HG02970 (cell line): ENCODE measurements around the gene COL20A1.
"Not testable (repeated sequence)": the region's sequence is repeated elsewhere in the genome, so short reads cannot be mapped to it uniquely, and the experiment has no call there.

Experiments used
- ATAC-seq: cut with Tn5 transposase; IDR thresholded peaks from one replicate; pipeline ENCODE4 v1.9.1; 2021; ENCODE audit warnings: mild to moderate bottlenecking, moderate library complexity, moderate number of reproducible peaks; ENCODE audit not compliant: unreplicated experiment, low FRiP score

The COL20A1 gene

DNA sequence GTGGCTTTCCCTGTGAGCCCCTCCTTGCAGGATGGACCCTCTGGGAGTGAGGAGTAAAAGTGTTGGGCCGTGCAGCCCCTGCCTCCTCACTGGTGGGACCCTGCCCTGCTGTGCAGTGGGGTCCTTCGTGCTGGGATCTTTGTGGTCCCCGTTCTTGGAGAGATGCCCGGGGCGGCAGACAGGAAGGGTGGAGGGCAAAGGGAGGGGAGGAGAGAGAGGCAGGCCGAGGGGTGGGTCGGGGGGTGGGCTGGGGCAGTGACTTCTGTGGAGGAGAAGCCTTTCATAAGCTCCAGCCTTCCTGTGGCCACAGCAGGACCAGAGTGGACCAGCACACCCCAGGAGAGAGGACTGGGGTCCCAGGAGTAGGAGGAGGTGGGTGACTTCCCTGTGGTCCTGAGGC, at the start of gene COL20A1:
TSS of gene COL20A1 (plus strand) at position 283 of the 400 bp plus-strand sequence. CDS start 1,922 bp downstream, outside the sequence.
- no peak for ATAC-seq

DNA sequence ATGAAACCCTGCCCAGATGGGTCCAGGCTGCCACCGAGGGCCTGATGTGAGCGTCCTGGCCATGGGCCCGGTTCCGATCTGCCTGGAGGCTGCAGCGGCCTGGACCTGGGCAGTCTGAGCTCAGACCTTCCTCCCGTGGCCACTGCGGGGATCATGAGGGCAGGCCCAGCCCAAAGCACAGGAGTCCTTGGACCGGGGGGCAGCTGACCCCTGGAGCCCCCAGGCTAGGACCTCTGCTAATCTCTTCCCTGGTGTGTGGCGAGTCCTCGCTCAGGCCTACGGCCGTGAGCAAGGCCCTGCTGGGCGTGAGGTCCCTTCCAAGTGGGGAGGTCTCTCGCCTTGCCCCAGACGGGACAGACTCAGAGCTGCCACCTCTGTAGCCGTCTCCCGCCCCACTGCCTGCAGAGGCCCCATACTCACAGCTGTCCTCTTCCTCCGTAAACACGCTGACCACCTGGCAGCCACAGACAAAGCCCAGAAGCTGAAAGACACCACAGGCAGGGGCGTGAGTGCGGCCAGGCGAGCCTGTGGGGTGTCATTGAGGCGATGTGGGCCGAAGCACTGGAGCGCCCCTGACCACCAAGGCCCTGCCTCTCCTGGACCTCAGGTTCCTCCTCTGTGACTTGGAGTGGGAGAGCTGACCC, 49.3 kb upstream of the COL20A1 start:
- ATAC-seq: no peak

DNA sequence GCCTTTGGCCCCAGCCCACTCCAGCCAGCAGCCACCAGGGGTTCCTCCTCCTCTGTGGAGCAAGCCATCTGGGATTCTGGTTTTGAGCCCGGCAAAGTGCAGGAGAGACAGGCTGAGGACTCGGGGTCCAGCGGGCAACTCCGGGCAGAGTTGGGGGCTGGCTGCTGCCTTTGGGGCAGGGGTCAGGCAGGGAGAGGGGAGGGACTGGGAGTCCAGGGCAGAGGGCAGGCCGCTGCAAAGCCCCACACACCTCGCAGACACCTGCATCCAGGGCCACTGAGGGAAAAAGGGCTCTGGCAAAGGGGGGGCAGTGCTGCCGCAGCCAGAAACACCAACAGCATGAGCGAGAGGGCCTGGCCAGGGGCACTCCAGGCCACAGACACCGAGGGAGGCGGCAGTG, 48.5 kb upstream of the COL20A1 start:
- no peak for ATAC-seq

DNA sequence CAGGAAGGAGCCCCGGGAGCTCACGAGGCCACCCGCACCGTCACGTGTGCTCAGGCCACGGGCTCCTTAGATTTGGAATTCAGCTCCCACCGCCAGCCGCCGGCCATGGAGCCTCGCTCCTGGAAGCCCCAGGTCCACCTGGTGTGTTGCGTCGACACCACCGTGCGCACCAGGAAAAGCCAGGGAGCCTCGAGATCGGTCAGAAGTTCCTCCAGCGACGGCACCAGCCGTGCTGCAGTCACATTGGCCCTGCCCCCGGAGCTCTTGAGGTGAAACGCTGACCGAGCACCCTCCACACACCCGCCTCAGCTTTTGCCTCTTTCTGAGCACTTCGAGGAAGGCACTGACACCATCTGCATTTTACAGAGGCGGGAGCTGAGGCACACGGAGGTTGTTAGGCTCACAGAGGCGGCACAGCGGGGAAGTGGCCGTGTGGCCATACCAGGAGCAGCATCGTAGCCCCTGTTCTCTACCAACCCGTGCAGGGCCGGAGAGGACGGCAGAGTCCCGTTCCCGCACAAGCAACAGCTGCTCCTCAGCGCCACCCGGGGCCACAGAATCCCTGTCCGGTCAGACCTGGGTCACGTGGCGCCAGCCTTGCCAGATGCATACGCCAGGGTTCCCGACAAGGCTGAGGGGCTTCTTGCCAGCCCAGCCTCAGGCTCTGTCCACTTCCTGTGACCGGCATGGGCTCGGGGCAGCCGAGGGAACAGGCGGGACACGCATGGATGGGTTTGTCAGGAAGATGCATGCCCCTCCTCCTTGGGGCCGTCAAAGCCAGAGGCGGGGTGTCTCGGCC, 46.3 kb upstream of the COL20A1 start:
- ATAC-seq: no peak

DNA sequence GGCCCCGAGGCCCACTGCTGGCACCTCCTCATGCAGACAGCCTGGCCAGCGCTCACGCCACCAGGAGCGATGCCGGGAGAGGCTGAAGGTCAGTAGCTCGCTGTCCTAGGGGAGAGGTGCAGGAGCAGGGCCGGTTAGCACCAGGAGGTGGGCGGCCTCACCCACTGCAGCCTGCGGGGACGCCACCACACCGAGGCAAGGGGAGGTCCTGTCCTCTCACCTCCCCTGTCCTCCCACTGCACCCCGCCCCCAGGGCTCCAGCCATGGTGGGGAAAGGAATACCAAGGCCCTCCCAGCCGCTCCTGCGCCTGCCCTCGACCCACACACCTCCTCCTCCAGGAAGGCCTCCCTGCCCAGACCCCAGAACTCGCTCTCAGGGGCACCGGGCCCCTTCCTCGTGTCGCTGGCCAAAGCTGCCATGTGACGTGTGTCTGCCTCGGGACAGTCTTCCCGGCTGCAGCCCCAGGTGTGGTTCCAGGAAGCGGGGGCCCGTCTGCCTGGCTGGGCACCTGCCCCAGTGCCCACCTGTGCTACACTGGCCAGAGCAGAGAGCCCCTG, 45.2 kb upstream of the COL20A1 start:
- ATAC-seq: no peak

DNA sequence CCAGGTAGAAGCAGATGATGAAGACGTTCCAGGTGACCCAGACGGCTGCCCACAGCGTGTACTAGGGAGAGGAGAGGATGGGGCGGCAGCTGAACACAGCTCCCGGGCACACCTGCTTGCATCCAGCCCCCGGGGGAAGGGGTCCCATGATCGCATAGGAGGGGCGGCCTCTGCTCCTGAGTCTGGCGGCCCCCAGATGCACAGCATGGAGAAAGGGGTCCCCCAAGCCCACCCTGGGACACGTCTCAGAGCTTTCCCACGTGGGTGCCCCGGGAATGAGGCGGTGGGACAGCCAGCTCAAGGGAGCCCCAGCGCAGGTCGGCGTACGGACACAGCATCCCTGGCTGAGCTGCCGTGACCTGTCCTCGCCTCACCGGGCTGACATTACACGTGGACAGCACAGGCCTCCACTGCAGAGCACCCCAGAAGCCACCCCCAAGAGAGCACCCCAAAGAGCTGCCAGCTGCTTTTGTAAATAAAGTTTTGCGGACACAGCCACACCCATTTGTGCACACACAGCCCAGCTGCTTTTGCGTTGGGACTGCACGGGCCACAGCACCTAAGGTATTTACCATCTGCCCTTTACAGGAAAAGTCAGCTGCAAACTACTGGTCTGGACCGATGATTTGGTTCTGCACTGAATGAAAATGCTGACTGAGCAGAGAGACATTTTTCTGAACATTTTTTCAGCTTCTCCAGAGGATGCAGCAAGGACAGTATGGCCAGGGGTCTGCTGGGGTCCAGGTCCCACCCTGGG, 44.0 kb upstream of the COL20A1 start:
- ATAC-seq: no peak

DNA sequence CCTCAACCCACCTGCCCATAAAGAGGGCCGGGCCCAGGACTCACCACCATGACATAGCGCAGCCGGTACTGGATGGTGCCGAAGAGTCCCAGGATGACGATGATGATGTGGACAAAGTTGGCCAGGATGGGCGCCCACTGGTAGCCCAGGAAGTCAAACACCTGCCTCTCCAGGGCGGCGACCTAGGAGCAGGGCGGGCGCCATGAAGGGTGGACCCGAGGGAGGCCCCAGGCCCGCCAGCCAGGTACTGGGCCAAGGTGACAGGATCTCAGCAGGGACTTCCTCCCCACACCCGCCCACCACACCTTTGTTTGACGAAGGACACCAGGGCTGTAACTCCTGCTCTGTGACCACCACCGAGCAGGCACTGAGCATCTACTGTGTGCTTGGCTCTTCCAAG, 43.1 kb upstream of the COL20A1 start:
- no peak for ATAC-seq

DNA sequence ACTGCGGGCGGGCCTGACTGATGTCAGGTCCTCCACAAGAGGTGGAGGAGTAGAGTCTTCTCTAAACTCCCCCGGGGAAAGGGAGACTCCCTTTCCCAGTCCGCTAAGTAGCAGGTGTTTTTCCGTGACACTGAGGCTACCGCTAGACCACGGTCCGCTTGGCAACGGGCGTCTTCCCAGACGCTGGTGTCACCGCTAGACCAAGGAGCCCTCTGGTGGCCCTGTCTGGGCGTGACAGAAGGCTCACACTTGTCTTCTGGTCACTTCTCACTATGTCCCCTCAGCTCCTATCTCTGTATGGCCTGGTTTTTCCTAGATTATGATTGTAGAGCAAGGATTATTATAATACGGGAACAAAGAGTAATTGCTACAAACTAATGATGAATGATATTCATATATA, 41.6 kb upstream of the COL20A1 start:
- not testable (repeated sequence) for ATAC-seq

DNA sequence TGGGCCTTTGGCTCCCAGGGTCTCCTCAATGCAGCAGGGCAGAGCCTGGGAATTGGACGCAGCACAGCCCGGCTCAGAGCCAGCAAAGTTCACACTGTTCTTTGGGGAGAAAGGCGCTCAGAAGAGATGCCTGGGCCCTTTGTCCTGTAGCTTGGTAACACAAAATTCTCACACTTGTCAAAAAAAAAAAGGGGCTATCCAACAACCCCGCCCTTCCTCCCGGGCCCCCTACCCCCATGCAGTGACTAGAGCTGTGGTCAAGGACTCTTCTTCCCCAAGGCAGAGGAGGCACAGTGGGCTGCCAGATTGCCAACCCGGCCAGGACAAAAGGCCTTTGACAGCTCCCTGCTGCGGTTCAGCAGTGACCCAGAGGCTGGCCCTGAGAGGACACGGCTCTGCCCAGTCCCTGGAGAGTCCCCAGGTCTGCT, 40.7 kb upstream of the COL20A1 start:
- ATAC-seq: no peak

DNA sequence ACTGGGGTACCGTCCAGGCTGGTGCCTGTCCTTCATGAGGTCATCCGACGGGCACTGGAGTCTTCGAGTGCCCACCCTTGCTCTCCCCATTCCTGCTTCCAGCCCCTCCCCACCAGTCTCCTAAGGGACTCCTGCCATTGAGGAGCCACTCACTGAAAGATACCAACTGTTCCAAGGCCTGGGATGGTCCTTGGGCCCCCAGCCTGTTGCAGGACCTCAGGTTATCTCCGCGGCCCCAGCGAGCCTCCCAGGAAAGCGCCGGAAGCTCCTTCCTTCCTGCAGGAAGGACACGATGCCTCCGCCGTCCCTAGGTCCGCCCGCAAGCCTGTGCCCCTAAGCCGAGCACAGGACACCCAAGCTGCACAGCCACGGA, 39.9 kb upstream of the COL20A1 start:
- ATAC-seq: no peak

DNA sequence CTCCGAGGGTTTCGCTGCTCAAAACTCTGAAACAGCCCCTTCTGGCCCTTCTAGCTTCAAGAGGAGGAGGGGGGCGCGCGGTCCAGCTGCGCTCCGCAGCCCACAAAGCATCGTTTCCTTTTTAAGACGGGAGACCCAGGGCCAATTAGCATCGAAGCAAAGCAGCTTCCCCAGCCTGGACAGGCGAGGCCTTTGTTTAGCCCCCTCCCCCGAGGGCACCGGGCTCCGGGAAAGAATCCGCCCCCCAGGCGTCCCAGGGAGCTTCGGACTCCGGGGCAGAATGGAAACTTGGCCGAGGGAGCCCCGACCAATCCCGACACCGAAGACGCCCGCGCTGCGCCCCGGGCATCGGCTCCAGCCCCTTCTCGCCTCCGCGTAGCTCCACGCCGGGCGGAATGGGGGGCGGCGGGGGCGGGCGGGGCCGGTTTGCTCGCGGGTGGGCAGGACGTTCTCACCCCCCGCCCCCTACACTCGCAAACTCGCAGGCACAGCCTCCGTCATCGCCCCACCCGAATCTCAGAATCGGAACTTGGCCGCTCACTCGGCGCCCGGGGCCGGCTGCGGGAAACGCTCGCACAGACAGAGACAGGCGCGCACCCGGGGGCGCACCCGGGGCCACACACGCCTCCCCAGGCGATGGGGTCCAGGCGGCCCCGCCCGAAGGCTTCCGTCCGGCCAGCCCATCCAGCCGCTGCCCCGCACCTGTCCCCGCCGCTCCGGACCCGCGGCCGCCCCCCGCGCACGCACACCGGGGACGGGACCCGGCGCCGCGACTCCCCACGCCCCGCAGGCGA, 39.4 kb upstream of the COL20A1 start:
- no peak for ATAC-seq

DNA sequence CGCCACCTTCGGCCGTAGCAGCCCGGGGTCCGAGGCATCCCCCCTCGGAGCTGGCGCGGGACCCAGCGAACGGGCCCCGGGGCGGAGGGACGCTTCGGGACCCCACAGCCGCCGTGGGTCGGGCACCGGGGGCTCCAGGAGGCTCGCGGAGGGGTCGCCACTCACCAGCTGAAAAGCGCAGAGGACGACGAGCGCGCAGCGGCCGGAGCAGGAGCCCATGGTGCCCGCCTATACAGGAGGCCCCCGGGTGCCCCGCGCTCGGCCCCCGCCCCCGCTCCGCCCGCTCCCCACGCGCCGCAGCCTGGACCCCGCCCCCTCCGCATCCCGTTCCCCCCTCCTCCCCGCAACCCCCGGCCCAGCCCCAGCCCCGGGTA, 38.8 kb upstream of the COL20A1 start, which contains the start of gene NKAIN4:
TSS of gene NKAIN4 (minus strand) at position 232 of the 374 bp plus-strand sequence. CDS start at position 219, 13 bp downstream.
- no peak for ATAC-seq

DNA sequence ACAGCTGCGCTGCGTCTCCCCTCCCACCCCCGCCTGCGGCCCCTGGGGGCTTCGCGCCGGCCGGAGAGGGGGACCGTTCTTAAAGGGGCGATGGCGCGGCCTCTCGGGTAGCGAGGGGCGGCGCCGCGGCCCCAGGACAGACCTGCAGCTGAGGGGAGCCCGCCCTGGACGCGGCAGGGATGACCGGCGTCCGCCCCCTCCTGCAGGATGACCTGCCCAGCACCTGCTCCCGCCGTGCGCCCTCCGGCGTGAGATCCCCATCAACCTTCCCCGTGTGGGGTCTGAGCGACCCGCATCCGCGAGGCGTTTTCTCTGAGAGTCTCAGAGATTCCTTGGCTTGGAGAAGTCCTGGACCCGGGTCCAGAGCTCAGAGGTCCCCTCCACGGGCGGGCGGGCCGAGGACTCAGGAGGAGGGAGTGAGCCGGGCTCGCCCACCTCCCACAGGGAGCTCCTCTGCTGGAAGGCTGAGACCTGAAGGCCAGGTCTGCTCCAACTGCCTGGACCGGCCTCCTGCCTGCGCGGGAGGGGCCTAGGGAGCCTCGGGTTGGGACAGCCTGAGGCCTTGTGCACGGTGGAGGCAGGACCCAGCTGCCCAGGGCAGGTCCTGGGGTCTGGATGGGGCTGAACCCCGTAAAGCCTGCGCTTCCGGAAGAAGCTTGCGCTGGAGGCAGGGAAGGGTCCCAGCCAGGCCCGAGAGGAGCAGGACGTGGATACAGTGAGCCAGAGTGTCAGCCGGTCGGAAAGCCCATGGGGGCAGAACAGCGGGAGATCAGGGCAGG, 38.2 kb upstream of the COL20A1 start:
- no peak for ATAC-seq

DNA sequence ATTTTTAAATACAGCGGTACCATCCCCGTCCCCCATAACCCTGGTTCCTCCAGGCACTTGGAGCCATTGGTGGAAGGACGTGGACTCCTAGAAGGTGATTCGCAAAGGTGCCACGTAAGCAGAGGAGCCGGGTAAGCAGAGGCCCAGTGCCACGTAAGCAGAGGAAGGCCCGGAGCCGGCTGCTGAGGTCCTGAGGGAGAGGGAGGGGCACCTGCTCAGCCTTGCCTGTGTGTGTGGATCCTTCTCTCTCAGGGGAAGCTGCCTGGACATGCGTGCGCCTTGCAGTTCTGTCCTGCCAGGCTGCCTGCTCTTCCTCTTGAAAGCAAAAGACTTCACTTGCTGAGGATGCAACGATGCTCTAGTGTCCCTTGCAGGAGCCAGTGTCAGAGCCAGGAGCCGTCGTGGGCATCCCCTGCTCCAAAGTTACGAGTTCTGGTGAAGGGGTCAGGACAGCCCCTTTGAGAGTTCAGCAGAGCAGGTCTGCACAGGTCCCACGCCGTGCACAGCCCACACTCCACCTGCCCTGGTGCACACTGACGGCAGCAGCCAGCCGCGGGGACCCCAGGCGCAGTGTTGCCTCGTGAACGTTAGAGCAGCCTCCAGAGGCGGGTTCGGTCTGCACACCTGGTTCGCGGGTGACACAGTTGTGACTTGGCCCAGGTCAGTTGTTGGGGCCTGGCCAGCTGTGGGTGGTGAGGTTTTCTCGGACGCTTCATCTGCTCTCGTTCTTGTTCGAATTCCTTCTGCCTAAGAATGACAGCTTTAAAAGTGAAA, 36.9 kb upstream of the COL20A1 start:
- ATAC-seq: no peak

DNA sequence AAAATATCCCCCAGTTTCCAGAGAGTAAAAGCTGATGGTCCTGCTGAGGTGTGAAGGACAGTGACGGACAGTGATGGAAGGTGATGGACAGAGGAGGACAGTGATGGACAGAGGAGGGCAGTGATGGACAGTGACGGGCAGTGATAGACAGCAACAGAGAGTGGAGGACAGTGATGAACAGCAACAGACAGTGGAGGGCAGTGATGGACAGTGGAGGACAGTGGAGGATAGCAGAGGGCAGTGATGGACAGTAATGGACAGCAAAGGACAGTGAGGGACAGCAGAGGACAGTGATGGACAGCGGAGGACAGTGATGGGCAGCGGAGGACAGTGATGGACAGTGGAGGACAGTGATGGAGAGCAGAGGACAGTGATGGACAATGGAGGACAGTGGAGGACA, 36.0 kb upstream of the COL20A1 start:
- no peak for ATAC-seq

DNA sequence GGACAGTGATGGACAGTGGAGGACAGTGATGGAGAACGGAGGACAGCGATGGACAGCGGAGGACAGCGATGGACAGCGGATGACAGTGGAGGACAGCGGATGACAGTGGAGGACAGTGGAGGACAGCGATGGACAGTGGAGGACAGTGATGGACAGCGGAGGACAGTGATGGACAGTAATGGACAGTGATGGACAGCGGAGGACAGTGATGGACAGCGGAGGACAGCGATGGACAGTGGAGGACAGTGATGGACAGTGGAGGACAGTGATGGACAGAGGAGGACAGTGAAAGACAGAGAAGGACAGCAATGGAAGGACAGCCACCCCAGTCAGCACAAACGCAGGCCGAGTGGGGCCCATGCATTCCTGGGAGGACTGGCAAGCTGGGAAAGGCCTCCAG, 35.4 kb upstream of the COL20A1 start:
- no peak for ATAC-seq

DNA sequence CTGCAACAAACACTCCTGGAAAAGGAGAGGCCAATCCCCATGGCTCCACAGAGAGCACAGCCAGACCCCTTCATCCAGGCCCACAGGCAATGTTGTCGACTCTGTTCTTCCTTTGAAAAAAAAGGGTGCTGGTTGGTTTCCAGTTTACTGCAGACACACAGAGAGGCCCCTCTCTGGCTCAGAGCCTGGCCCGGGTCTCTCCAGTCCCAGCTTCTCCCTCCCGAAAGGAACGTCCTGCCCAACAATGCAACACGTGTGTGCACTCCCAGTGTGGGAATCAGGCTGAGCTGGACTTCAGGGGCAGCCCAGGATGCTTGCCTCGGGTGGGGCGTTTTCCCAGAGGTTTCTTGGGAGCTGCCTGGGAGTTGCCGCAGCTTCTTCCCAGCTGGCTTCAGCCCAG, 34.2 kb upstream of the COL20A1 start:
- no peak for ATAC-seq

DNA sequence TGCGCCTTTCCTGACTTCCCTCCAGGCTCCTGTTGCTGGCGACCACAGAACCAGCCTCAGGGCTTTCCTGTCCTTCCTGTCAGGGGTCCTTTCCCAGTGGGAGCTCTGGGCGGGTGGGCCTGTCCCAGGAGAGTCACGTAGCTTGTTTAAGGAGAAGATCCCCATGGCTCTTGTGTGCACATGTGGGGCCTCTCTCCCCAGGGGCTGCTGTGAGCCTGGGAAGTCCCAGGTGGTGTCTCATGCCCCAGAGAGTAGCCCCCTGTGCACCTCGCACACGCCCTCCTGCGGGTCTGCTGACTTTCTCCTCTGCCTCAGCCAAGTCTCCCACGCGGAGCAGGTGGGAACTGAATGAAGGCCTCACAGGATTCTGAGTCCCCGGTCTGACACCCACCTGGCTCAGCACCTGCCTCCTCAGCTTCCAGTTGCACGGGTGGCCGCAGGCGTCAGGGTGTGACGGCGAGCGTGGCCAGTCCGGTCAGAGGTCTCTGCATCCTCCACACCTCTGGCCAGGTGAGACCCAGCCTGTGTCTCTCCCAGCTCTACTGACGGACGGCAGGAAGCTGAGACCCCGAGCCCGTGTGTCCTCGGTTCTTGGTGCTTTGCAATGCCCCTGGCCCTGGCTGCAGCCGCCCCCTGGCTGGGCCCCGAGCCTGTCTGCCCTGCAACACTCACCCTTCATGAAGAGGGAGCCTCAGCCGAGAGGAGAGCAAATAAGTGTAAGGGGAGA, 33.1 kb upstream of the COL20A1 start:
- no peak for ATAC-seq
